ACHN (cell line): ENCODE results near the gene CCDC54.
A peak's percentile ranks its signal among the peaks of the same experiment; 100 is the strongest.
"Not testable (repeated sequence)": the region's sequence is repeated elsewhere in the genome, so short reads cannot be mapped to it uniquely, and the experiment has no call there.

Experiments
- DNase-seq: peaks from one replicate; pipeline ENCODE4 v3.0.0-alpha.2; 2015
- in situ Hi-C: cut with HindIII; loops from 2 replicates; pipeline ENCODE4 v1.10.0; 2017; ENCODE audit warnings: low sequenced_read_pairs, low pct_ligation_motif_present, low pct_unique_long_range_greater_than_20kb

CCDC54 gene

GRCh38 chr3:107377151-107377550 lies at the start of gene CCDC54:
Gene CCDC54, plus strand, starts transcription at chr3:107377439. Its CDS starts 149 bp downstream, at chr3:107377588.
- peak; percentile 19 for DNase-seq
- in situ Hi-C loops, result no loop called here

GRCh38 chr3:107328069-107328468 lies 49.2 kb upstream of the CCDC54 start:
- DNase-seq, result no peak
- in situ Hi-C loops, result no loop called here

DNA sequence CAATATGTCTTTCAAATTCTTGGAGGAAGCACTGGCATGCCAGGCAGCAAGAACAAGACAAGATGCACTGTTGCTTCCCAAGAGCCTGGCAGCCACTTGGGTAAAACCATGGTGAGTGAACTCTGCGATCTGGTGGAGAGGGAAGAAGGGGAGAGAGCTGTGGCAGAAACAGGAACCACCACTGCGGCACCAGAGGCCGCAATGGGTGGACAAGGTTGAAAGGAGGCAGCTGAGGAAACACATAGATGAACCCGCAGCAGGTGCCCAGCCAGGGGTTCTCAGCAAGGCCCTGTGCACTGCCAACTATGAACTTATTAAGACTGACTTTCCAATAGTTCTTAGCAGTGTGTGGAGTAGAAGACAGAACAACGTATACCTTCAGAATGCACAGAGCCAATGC lies 48.2 kb upstream of the CCDC54 start:
- no peak for DNase-seq
- in situ Hi-C loops, result no loop called here

- DNase-seq, in situ Hi-C loops: not testable (repeated sequence)
Measured at GRCh38 chr3:107339690-107340089, 37.5 kb upstream of the CCDC54 start.

DNA sequence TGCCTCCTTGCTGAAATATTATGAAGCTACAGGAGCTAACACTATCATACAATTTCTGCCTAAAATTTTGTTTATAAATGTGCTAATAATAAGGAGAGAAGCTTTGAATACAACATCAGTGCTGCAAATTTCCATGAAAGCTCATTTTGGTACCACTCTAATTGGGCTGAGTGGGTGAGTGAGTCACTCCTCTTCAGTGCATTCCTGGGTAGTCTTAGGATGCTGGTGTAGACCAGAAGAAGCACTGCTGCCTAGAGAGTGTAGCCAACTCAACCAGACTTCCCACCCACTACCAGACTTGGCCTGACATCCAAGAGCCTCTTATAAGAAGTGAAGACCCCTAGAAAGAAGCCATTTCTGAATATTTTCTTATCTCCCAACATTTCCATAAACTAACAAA lies 32.5 kb upstream of the CCDC54 start:
- no peak for DNase-seq
- in situ Hi-C loops, result no loop called here

- no peak for DNase-seq
- in situ Hi-C loops, result no loop called here
Measured at GRCh38 chr3:107345822-107346405, 31.3 kb upstream of the CCDC54 start.

DNA sequence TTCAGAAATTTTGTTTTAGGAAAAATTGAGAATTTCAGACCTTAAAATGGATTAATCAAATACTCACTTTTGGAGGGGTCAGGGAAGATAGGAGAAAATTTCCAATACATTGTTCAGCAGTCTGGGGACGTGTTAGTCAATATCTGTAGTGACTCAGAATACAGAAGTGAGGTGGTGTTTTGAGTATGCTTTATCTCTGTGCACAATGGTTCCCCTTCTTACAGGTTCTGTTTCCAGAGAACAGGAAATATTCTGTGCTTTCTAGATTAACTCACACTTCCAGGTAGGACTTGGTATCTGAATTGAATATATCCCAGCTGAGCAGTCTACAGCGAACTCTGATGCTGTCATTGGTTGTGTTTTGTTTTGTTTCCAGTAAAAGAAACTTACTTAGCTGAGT lies 30.7 kb upstream of the CCDC54 start:
- DNase-seq, result no peak
- in situ Hi-C loops, result no loop called here

GRCh38 chr3:107347751-107348150 lies 29.5 kb upstream of the CCDC54 start:
- DNase-seq, result no peak
- in situ Hi-C loops, result no loop called here

DNA sequence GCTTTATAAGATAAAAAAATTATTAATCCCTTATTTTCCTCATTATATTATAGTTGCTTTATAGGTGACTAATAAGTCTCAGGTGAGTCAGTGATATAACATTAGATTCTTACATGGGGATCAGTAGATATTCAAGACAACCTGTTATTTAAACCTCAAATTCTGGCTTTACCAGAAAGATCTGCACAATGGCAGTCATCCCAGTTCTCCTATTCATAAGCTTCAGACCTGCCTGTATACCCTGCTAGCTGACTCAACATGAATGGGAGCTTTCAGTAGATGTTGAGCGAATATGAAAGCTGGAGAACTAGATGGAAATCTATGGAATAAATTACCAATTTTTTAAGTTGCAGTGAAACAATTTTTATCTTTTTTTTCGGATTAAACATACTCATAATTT lies 20.5 kb upstream of the CCDC54 start:
- no peak for DNase-seq
- in situ Hi-C loops, result no loop called here

GRCh38 chr3:107361633-107362032 lies 15.6 kb upstream of the CCDC54 start:
- in situ Hi-C loops, result no loop called here
- DNase-seq, result no peak

- in situ Hi-C loops, result no loop called here
- no peak for DNase-seq
Measured at GRCh38 chr3:107365051-107365450, 12.2 kb upstream of the CCDC54 start.

- no peak for DNase-seq
- in situ Hi-C loops, result no loop called here
Measured at GRCh38 chr3:107366766-107367165, 10.5 kb upstream of the CCDC54 start.

DNA sequence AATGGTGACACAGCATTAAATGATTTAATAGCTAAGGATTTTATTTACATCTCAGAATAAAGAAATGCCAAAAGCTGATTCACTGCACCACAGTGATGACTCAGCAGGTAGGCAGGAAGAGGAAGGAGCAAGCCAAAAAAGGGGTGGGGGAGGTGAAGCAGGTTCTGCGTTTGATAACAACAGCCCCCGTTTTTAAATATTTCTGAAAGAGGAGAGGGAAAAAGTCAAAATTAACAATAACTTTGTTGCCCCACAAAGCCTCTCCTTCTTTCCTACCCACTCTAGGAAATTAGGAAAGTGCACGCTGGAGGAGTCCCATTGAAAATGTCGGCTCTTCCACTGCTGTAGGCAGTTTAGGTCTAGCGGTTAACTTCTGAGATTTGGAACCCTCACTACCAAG lies 9.9 kb upstream of the CCDC54 start:
- in situ Hi-C loops, result no loop called here

GRCh38 chr3:107368654-107369398 lies 8.4 kb upstream of the CCDC54 start:
- no peak for DNase-seq
- in situ Hi-C loops, result no loop called here

More for the DNA sequence above, 9.9 kb upstream of the CCDC54 start:
- peak; percentile 49 for DNase-seq

DNA sequence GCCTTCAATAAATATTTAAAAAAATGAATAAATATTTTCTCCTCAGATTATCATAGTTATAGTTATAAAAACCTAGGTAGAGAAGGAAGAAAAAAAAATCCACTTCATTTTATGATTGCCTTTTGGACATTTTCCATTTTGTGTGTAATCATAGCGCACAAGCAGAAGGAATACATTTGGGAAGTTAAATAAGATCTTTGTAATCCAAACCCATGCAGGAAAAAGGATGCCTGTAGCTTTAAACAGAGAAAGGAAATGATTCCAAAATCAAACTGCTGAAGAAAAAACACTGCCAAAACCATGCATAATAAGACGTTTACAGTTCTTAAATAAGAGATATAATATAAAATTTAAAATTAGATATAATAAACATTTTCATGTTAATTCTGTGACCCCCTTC lies 7.4 kb upstream of the CCDC54 start:
- in situ Hi-C loops, result no loop called here

GRCh38 chr3:107370907-107371306 lies 6.3 kb upstream of the CCDC54 start:
- peak; percentile 52 for DNase-seq
- in situ Hi-C loops, result no loop called here

More for the DNA sequence above, 7.4 kb upstream of the CCDC54 start:
- no peak for DNase-seq

DNA sequence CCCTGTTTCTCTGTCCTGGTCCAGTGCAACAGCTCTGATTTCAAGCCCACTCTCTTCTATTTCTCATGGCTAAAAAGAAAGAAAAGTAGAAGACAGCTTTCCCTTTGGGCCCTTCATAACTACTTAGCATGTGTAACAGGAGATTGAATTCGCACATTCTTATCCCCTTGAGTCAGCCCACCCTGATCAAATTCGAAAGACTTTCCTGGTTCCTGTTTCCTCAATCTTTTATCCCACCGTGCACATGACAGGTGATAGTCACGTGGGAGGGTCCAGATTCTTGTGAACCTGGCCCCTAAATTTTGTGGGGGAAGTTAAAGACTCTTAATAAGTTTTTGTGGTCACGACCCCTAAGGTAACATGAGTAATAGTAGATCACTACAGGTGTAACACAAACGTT lies 4.7 kb upstream of the CCDC54 start:
- in situ Hi-C loops, result no loop called here
- DNase-seq, result no peak

- DNase-seq, result no peak
- in situ Hi-C loops, result no loop called here
Measured at GRCh38 chr3:107373896-107374295, 3.3 kb upstream of the CCDC54 start.

DNA sequence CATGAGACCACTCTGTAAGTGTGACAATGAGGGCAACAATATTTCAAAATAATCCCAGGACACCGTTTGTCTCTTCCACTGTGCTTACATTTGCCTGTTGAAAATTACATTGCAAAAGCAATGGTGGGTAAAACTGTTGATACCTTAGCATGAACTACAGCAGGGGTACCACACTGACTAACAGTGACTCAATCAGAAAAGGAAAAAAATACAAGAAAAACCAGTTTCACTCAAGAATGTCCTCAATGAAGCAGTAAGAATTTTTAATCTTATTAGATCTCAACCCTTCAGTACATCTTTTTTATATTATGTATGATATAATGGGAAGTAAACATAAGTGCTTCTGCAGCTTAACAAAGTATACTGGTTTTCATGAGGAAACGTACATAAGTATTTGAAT lies 1.6 kb upstream of the CCDC54 start:
- no peak for DNase-seq
- in situ Hi-C loops, result no loop called here

DNA sequence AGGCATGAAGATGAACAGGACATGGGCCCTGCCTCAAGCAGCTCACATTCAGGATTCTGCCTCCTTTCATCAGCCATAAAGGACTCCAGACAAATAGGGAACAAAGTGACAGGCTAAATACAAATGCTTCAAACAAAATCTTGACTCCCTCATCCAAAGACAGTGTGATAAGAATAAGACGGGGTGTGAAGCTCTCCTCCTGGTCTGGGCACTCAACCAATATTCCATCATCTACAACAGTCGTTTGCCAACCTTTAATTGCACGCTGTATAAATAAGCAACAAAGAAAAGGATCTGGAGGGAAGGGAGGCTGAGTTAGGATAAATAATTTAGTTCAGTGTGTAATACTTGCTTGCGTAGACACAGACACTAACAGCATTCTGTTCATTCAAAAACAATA lies 5.4 kb downstream of the CCDC54 start:
- DNase-seq, result no peak
- in situ Hi-C loops, result no loop called here
